GM12891 (cell line): ENCODE results near the gene DHX36.

Experiments
- POLR2A ChIP-seq: IDR thresholded peaks from 2 replicates; pipeline ENCODE4 v1.6.1; 2011; ENCODE audit warnings: low read depth, low read length, control low read depth
- POLR2AphosphoS5 ChIP-seq: IDR thresholded peaks from 2 replicates; pipeline ENCODE4 v1.6.1; 2011; ENCODE audit warnings: low read depth, low read length, control low read depth
- SPI1 ChIP-seq: IDR thresholded peaks from 2 replicates; pipeline ENCODE4 v1.6.1; 2011; ENCODE audit warnings: low read depth, low read length, control low read depth

DNA sequence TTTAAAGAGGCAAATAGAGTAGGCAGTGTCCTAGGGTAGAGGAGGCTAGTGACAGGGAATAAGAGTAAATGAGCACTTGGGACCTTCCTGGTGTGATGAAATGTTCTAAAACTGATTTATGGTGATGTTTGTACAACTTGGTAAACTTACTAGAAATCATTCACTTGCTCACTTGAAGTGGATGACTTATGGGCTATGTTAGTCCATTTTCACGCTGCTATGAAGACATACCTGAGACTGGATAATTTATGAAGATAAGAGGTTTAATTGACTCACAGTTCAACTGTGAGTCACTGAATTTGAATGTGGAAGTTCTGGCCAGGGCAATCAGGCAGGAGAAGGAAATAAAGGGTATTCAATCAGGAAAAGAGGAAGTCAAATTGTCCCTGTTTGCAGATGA is 31.7 kb upstream of the DHX36 start:
- TF ChIP-seq POLR2AphosphoS5 (no peak), POLR2A (no peak), SPI1 (no peak)
